HG03280 (cell line): ENCODE results near the gene SCN5A.

Experiments used
- ATAC-seq: cut with Tn5 transposase; IDR thresholded peaks from one replicate; pipeline ENCODE4 v1.9.1; 2021; ENCODE audit warnings: mild to moderate bottlenecking, moderate library complexity; ENCODE audit not compliant: unreplicated experiment

SCN5A gene

GRCh38 chr3:38648024-38648658 is 1.3 kb downstream of the SCN5A start:
- ATAC-seq, result no peak

GRCh38 chr3:38647217-38647970 is 2.1 kb downstream of the SCN5A start:
- no peak for ATAC-seq

GRCh38 chr3:38646630-38647029 is 2.9 kb downstream of the SCN5A start:
- no peak for ATAC-seq

GRCh38 chr3:38646062-38646461 is 3.4 kb downstream of the SCN5A start:
- no peak for ATAC-seq

GRCh38 chr3:38645601-38646000 is 3.9 kb downstream of the SCN5A start:
- ATAC-seq, result no peak

GRCh38 chr3:38645076-38645475 is 4.4 kb downstream of the SCN5A start:
- ATAC-seq, result no peak

GRCh38 chr3:38644662-38645053 is 4.8 kb downstream of the SCN5A start:
- no peak for ATAC-seq

- ATAC-seq, result no peak
Observed at GRCh38 chr3:38644016-38644661, 5.3 kb downstream of the SCN5A start.

GRCh38 chr3:38643592-38643991 is 5.9 kb downstream of the SCN5A start:
- ATAC-seq, result no peak

GRCh38 chr3:38643090-38643489 is 6.4 kb downstream of the SCN5A start:
- ATAC-seq, result no peak

GRCh38 chr3:38641461-38642110 is 7.9 kb downstream of the SCN5A start:
- no peak for ATAC-seq

GRCh38 chr3:38640661-38641452 is 8.6 kb downstream of the SCN5A start:
- ATAC-seq, result no peak

GRCh38 chr3:38638354-38638753 is 11.1 kb downstream of the SCN5A start:
- ATAC-seq, result no peak

GRCh38 chr3:38637906-38638305 is 11.6 kb downstream of the SCN5A start:
- no peak for ATAC-seq

- no peak for ATAC-seq
Observed at GRCh38 chr3:38636881-38637280, 12.6 kb downstream of the SCN5A start.

- no peak for ATAC-seq
Observed at GRCh38 chr3:38636464-38636863, 13.0 kb downstream of the SCN5A start.

- no peak for ATAC-seq
Observed at GRCh38 chr3:38634111-38634510, 15.4 kb downstream of the SCN5A start.

GRCh38 chr3:38632989-38633388 is 16.5 kb downstream of the SCN5A start:
- no peak for ATAC-seq

- ATAC-seq, result no peak
Observed at GRCh38 chr3:38630606-38631005, 18.9 kb downstream of the SCN5A start.

GRCh38 chr3:38630070-38630469 is 19.4 kb downstream of the SCN5A start:
- ATAC-seq, result no peak

- ATAC-seq, result no peak
Observed at GRCh38 chr3:38628835-38629234, 20.7 kb downstream of the SCN5A start.
